Gastroesophageal sphincter (tissue), 4 donors: ENCODE data around the gene ZIC1. TPM values are rescaled to one million over a fixed set of nuclear protein-coding genes. Genes with fewer than 3 reads are reported as not detected.

Source experiments
- ATAC-seq: fragments of 150-250 bp; one replicate; pipeline ENCODE4 v1.9.1; 2016; ENCODE audit warnings: mild to moderate bottlenecking, moderate library complexity
- H3K27ac ChIP-seq, 4 donors: fragments of 200-600 bp; sonication (generic) in 3 of 4; 1 replicate in 3 of 4; 2 replicates in 1 of 4; pipeline ENCODE4 v1.5.1; 2016 to 2019
- H3K27me3 ChIP-seq: fragments of 200-600 bp; sonication (generic); one replicate; pipeline ENCODE4 v1.5.1; 2019
- H3K36me3 ChIP-seq, 2 donors: fragments of 200-600 bp; sonication (generic); one replicate each; pipeline ENCODE4 v1.5.1; 2019; ENCODE audit warnings: control low read depth in 1 of 2
- H3K4me1 ChIP-seq, 3 donors: fragments of 200-600 bp; sonication (generic); 1 replicate in 2 of 3; 2 replicates in 1 of 3; pipeline ENCODE4 v1.5.1; 2016 to 2019; ENCODE audit warnings: control low read depth in 2 of 3
- H3K4me3 ChIP-seq, 2 donors: fragments of 200-600 bp; sonication (generic); one replicate each; pipeline ENCODE4 v1.5.1; 2019; ENCODE audit warnings: mild to moderate bottlenecking in 1 of 2, moderate library complexity in 1 of 2
- H3K9me3 ChIP-seq, 3 donors: fragments of 200-600 bp; sonication (generic); one replicate each; pipeline ENCODE4 v1.5.1; 2017 to 2019; ENCODE audit warnings: control low read depth in 2 of 3
- EP300 ChIP-seq: sonication (generic); formaldehyde crosslinking; IDR thresholded peaks from one replicate; pipeline ENCODE4 v1.6.1; 2017; ENCODE audit warnings: antibody characterized with exemption, mild to moderate bottlenecking
- POLR2A ChIP-seq, 2 donors: fragments of 450-650 bp; IDR thresholded peaks; one replicate each; pipeline ENCODE4 v1.6.1; 2017; ENCODE audit warnings: antibody characterized with exemption in 2 of 2, mild to moderate bottlenecking in 2 of 2, moderate library complexity in 1 of 2
- POLR2AphosphoS5 ChIP-seq: sonication (generic); formaldehyde crosslinking; IDR thresholded peaks from one replicate; pipeline ENCODE4 v1.6.1; 2017; ENCODE audit warnings: antibody characterized with exemption
- WGBS, 2 donors: methylation state at CpG; one replicate each; pipeline ENCODE4 v1.1.5; 2018; ENCODE audit warnings: low coverage in 1 of 2; 5-methylcytosine and 5-hydroxymethylcytosine counted together
- total RNA-seq, 4 donors: library from RNA; depleted of rRNA; stranded (reverse); fragments of >200 nt; gene quantifications; one replicate each; pipeline ENCODE4 v1.1.0, GENCODE V29; 2016
- TF ChIP-seq, protein P1 (sequence below), 4 experiments: fragments of 200-600 bp in 2 of 4; fragments of 450-650 bp in 2 of 4; sonication (generic) in 1 of 4; IDR thresholded peaks; one replicate each; pipeline ENCODE4 v1.5.1; 2017 to 2019; ENCODE audit warnings: antibody characterized with exemption in 4 of 4, mild to moderate bottlenecking in 2 of 4, moderate library complexity in 2 of 4

Gene ZIC1
- total RNA-seq, 4 donors from 2014 or later: 0.08 to 0.27 TPM; not detected in 2

DNA sequence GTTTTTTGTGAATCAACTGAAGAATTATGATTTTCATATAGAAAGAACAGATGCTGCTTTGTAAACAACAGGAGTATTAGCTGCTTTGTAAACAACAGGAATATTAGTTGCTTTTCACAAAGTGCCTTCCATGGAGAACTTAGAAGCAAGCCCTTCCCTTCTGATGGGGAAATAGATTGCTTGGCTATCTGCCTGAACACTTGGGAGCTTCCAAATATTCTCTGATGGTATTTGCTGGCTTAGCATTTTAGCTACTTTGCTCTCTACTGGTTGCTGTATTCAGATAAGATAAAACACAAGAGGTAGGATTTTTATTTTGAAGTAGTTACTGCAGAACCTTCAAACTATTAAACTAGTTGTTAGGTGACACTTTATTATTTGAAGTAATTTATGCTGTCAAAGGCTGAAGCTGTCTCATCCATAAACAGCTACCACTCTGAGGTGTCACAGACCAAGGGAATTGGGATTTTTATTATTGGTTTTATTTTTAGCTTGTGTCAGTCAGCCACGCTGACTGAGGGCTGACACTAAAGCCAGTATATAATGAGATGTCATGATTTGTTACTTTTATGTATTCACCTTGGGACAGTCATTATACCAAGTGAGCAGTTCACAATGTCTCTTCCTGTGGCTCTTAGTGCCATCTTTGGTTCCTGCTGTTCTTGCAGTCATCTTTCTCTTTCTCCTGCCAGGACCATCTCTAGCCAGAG lies 50.0 kb downstream of the ZIC1 start:
- Histone ChIP-seq H3K9me3 (no peaks in the 10 kb centered on the region), H3K27me3 (no peaks in the 10 kb centered on the region), H3K4me3 (no peak overlapping the region), H3K27ac (no peak overlapping the region), H3K36me3 (no peaks in the 10 kb centered on the region), H3K4me1 (no peaks in the 10 kb centered on the region)
- TF ChIP-seq POLR2AphosphoS5 (no peak), POLR2A (IDR thresholded peaks at IDR 0.05) (no peak), EP300 (no peak)
- TF ChIP-seq, protein P1, sequence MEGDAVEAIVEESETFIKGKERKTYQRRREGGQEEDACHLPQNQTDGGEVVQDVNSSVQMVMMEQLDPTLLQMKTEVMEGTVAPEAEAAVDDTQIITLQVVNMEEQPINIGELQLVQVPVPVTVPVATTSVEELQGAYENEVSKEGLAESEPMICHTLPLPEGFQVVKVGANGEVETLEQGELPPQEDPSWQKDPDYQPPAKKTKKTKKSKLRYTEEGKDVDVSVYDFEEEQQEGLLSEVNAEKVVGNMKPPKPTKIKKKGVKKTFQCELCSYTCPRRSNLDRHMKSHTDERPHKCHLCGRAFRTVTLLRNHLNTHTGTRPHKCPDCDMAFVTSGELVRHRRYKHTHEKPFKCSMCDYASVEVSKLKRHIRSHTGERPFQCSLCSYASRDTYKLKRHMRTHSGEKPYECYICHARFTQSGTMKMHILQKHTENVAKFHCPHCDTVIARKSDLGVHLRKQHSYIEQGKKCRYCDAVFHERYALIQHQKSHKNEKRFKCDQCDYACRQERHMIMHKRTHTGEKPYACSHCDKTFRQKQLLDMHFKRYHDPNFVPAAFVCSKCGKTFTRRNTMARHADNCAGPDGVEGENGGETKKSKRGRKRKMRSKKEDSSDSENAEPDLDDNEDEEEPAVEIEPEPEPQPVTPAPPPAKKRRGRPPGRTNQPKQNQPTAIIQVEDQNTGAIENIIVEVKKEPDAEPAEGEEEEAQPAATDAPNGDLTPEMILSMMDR (IDR thresholded peaks at IDR 0.05): no peak
- 67 to 75% methylated on average over 1 of the region's 1 CpG for WGBS, 2 donors
- no peak for ATAC-seq

DNA sequence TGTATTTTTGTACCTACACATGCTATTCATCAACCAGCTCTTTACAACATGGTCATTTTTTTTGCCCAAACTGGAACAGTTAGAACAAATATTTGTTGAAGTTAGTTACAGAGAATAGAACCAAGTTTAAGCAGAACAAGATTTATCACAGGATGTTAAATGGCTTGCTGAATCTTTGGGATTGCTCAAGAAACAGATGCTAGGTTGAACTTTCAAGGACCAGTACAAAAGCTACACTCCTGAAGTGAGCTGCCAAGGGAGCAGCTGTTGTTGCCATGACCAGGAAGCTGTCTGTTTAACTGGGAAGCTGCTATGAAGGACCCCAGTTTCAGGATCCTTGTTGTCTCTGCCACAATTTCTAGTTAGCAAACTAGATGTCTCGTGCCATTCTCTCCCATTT lies 53.7 kb downstream of the ZIC1 start:
- Histone ChIP-seq H3K27ac (no peak overlapping the region), H3K4me3 (no peak overlapping the region), H3K9me3 (no peaks in the 10 kb centered on the region), H3K36me3 (no peaks in the 10 kb centered on the region), H3K27me3 (no peaks in the 10 kb centered on the region), H3K4me1 (no peaks in the 10 kb centered on the region)
- no peak for TF ChIP-seq POLR2A (IDR thresholded peaks at IDR 0.05)
- ATAC-seq: no peak
- WGBS, 2 donors: 42 to 43% methylated on average over 1 of the region's 1 CpG

Other genes with a start within 250 kb of the ZIC1 start
- under 1 TPM in 1 of 4 donors, not detected in 3; 0.13 TPM for gene ZIC4, start 2.8 kb upstream of the ZIC1 start, total RNA-seq